HG03039 (cell line): ENCODE results near the gene BMPR1B.

Experiments used
- ATAC-seq: cut with Tn5 transposase; IDR thresholded peaks from one replicate; pipeline ENCODE4 v1.9.1; 2021; ENCODE audit warnings: mild to moderate bottlenecking, moderate library complexity; ENCODE audit not compliant: unreplicated experiment

BMPR1B gene

GRCh38 chr4:94947681-94948108 lies 189.9 kb downstream of the BMPR1B start:
- no peak for ATAC-seq

- no peak for ATAC-seq
These were observed 196.5 kb downstream of the BMPR1B start for GRCh38 chr4:94954251-94954650.

GRCh38 chr4:94957030-94957429 lies 199.3 kb downstream of the BMPR1B start:
- ATAC-seq, result no peak

- no peak for ATAC-seq
These were observed 201.6 kb downstream of the BMPR1B start for GRCh38 chr4:94959307-94959706.

GRCh38 chr4:94960708-94961107 lies 203.0 kb downstream of the BMPR1B start:
- ATAC-seq, result no peak

GRCh38 chr4:94961420-94961819 lies 203.7 kb downstream of the BMPR1B start:
- no peak for ATAC-seq

GRCh38 chr4:94962484-94962883 lies 204.7 kb downstream of the BMPR1B start:
- no peak for ATAC-seq

- no peak for ATAC-seq
These were observed 208.1 kb downstream of the BMPR1B start for GRCh38 chr4:94965852-94966251.

- ATAC-seq, result no peak
These were observed 210.7 kb downstream of the BMPR1B start for GRCh38 chr4:94968493-94968892.

GRCh38 chr4:94970650-94971049 lies 212.9 kb downstream of the BMPR1B start:
- ATAC-seq, result no peak

- no peak for ATAC-seq
These were observed 217.0 kb downstream of the BMPR1B start for GRCh38 chr4:94974773-94975172.

GRCh38 chr4:94976371-94977011 lies 218.7 kb downstream of the BMPR1B start:
- ATAC-seq, result no peak

GRCh38 chr4:94978904-94979303 lies 221.1 kb downstream of the BMPR1B start:
- ATAC-seq, result no peak

GRCh38 chr4:94979621-94980020 lies 221.9 kb downstream of the BMPR1B start:
- no peak for ATAC-seq

GRCh38 chr4:94995684-94996394 lies 238.1 kb downstream of the BMPR1B start:
- no peak for ATAC-seq

- ATAC-seq, result no peak
These were observed 242.4 kb downstream of the BMPR1B start for GRCh38 chr4:95000076-95000648.

- no peak for ATAC-seq
These were observed 247.2 kb downstream of the BMPR1B start for GRCh38 chr4:95004912-95005311.

GRCh38 chr4:95007998-95008397 lies 250.2 kb downstream of the BMPR1B start:
- no peak for ATAC-seq

GRCh38 chr4:95013236-95013635 lies 255.5 kb downstream of the BMPR1B start:
- ATAC-seq, result no peak

- no peak for ATAC-seq
These were observed 256.3 kb downstream of the BMPR1B start for GRCh38 chr4:95014068-95014467.

- no peak for ATAC-seq
These were observed 259.7 kb downstream of the BMPR1B start for GRCh38 chr4:95017305-95018064.

GRCh38 chr4:95018785-95019184 lies 261.0 kb downstream of the BMPR1B start:
- ATAC-seq, result no peak
